HG03060 (cell line): ENCODE measurements around the gene HEXIM2.

ENCODE experiments used
- ATAC-seq: cut with Tn5 transposase; IDR thresholded peaks from one replicate; pipeline ENCODE4 v1.9.1; 2021; ENCODE audit warnings: low read depth, moderate number of reproducible peaks; ENCODE audit not compliant: unreplicated experiment

HEXIM2 gene

DNA sequence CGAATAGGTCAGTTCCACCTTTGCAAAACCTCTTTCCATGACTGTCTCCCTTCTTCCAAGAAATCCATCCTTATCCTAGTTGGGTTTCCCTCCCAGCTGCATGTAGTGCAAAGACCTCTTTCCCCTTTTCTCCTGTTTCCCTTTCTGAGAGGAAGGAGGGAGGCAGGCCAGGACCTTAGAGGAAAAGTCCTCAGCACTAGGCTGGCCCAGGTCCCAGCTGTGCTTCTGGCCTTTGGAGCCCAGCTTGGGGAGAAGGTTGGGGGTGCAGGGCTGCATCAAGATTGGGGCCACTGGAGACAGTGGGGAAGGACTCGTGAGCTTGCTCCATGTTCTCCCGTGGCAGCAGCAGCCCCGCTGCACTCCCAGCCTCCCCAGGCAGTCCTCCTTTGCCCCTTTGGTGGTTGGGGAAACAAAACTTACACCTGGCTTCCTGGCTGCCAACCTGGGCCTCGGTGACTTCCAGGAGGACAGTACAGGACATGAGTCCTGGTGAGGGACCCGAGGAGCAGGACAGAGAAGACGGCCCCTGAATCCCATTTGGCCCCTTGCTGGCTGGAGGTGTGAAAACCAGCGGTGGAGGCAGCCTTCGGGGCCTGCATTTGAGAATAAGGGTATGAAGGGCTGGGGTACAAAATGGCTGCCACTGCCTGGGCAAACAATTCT, 481 bp downstream of the HEXIM2 start:
- ATAC-seq = no peak

DNA sequence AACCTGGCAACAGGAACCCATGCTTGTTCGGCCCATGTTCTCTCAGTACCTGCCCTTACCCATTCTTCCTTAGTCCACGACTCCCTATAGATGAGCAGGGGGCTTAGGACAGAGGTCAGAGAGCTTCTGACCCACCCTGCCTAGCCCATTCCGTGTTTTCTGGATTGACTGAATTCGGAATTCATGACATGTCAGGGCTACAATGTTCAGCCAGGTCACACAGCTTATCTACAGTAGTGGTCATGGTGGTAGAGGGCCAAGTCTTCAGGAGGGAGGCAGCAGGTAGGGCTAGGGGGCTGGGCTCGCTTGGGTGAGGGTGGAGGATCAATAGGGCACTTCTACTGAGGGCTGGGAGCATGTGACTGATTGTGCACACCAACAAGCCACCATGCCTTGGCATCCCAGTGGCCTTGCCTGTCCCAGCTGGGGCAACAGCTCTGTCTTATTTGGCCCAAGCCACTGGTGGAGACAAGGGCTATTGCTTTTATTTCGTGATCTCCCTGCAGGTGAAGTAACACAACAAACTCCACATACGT, 3.1 kb downstream of the HEXIM2 start:
- ATAC-seq = no peak

DNA sequence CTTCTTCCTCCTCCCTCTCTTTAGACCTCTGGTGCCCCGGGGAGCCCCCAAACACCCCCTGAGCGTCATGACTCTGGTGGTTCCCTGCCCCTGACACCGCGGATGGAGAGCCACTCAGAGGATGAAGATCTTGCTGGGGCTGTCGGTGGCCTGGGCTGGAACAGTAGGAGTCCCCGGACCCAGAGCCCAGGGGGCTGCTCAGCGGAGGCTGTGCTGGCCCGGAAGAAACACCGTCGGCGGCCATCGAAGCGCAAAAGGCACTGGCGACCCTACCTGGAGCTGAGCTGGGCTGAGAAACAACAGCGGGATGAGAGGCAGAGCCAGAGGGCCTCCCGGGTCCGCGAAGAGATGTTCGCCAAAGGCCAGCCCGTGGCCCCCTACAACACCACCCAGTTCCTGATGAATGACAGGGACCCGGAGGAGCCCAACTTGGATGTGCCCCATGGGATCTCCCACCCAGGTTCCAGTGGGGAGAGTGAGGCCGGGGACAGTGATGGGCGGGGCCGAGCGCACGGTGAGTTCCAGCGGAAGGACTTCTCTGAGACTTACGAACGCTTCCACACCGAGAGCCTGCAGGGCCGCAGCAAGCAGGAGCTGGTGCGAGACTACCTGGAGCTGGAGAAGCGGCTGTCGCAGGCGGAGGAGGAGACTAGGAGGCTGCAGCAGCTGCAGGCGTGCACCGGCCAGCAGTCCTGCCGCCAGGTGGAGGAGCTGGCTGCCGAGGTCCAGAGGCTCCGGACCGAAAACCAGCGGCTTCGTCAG, 7.5 kb downstream of the HEXIM2 start:
- ATAC-seq = no peak

DNA sequence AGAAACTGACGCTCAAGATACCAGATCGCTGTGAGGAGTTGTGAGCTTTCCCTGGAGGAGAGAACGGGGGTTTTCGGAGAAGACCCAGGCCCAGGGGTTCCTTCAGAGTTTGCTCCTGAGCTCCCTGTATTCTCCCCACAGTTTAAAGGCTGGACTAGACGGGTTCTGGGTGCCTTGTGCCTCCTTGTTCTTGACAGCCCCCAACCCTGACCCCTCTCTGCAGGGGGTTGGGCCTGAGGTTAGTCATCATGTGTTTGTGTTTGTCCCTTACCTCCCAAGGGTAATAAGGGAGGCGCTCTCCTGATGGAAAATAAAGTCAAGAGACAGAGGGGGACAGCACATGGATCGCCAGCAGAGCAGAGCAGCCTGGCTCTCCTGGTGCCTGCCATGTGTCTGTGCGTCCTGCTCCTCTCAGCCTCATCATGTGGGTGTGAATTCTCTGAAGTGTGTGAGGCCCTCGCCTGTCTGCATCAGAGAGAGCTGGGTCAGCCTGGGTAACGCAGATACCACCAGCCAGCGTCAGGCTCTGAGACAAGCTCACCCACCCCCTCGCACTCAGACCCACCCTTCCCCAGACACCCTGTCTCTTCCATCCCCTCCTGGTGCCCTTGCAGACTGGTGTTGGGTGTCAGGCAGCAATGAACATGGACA, 8.7 kb downstream of the HEXIM2 start:
- ATAC-seq = no peak

DNA sequence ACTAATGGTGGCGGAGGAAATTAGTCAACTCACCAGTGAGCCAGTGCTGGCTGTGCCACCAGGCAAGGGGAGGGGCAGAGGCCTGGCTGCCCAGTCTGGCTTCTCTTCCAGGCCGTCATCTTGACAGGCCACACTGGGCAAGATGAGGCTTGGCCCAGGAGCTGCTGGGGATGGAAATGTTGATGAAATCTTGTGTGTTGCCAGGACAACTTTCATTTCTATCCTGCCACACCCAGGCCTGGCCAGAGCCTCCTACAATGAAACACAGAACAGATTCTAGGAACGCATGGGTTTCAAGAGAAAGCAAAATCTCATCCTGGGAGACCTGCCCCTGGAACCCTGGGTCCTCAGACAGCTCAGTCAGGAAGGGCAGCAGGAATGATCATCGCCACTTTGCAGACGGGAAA, 9.3 kb downstream of the HEXIM2 start:
- no peak for ATAC-seq

DNA sequence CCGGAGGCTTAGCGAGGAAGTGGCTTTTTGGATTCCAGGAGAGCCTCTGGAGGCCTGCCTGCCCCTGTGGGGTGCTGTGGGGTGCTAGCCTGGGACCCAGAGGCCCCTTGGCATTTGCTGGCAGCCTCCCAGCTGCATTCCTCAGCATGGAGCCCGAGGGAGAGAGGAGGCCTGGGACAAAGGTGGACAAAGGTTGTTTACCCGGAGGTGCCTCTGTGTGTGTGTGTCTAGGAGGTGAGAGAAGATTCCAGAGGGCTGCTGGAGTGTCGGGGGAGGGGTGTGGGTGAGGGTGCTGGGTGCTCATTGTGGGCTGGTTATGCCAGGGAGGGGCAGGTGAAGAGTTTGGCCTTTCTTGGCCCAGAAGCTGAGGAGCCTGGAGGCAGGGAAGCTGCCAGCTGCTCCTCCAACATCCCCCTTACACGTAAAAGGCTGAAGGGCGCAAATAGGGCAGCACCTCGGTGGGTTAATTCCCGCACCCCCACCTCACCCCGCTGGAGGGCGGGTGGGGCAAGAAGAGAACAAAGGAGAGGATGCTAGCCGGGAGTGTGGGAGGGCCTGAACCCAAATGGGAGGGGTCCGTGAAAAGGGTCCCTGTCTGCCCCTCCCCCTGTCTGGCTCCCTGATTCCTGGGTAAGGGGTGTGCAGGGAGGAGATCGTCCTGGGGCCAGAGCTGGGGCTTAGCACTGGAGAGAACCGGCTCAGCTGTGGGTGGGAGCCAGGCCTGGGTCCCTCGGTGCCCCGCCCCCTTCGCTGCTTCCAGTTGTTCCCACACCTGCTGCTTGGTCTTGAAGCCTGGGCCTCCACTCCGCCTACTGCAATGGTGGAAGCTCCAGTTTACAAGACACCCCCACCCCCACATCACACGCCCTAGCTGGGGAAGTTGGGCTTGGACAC, 9.9 kb downstream of the HEXIM2 start:
- no peak for ATAC-seq

DNA sequence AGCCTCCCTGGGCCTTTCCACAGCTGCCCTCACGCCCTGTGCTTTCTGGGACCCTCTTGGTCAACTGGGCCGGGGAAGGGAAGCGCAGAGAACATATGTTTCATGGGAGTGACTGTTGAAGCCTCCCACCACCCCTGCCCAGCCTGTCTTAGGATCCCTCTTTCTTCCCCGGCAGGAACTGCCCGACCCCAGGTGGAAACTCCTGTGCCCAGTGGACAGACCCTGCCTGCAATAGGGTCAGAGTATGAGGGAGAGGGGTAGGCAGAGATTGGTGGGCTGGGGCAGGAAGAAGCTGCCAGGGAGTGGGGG, 10.5 kb downstream of the HEXIM2 start:
- ATAC-seq = no peak

DNA sequence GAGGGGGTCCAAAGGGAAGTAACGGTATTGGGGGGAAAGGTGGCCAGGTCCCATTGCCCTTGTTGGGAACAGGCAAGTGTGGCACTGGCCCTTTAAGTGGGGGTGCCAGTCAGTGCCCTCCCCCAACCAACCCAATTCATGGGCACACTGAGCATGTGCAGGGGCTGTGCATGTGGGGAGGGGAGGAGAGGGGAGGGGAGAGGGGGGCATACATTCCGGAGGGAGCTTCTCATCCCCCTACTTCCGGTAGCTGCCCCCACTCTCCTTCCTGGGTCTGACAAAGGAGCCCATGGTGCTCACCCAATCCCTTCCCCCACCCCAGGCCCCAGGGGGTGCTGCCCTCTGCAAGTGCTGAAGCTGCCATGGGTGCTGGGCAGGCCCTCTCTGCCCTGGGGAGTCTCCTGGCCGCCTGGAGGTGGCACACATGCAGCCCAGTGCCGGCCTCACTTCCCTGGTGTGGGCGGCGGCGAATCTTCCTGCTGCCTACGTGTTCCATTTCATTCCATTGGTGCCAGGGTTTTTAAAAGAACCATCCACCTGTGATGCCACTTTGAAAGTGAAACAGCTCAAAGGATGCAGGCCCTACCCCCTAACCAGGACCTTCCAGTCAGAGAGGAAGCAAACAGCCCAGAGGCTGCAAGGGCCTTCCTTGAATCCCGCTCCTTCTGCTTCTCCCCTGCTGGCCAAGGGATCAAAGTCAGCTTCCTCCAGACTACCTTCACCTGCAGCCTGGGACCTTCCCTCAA, 11.0 kb downstream of the HEXIM2 start:
- no peak for ATAC-seq

- ATAC-seq = no peak
Observed at GRCh38 chr17:45175759-45176115, 14.1 kb downstream of the HEXIM2 start.

GRCh38 chr17:45177563-45177962, 15.9 kb downstream of the HEXIM2 start:
- ATAC-seq = no peak

DNA sequence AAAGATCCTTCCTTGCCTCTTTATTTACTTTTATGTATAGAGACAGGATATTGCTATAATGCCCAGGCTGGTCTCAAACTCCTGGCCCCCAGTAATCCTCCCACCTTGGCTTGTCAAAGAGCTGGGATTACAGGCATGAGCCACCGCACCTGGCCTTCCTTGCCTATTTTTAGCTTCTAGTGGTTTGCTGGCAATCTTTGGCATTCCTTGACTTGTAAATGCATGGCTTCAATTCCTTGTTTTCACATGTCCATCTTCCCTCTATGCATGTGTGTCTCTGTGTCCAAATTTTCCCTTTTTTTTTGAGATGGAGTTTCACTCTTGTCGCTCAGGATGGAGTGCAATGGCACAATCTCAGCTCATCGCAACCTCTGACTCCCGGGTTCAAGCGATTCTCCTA, 22.5 kb downstream of the HEXIM2 start:
- no peak for ATAC-seq

DNA sequence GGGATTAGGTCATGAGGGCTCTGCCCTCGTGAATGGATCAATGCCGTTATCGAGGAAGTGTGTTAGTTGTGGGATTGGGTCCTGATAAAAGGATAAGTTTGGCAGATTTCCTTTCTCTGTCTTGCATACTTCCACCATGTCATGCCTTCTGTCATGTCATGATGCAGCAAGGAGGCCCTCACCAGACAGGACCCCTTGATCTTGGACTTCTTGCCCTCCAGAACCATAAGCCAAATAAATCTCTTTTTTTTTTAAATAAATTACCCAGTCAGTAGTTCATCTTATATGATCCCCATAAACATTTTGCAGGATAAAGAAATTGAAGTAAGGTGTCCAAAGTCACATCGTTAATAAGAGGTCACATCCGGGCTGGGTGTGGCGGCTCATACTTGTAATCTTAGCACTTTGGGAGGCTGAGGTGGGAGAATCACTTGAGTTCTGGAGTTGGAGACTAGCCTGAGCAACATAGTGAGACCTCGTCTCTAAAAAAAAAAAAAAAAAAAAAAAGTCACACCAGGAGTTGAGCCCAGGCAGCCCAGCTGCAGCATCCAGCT, 25.2 kb downstream of the HEXIM2 start:
- ATAC-seq = no peak

DNA sequence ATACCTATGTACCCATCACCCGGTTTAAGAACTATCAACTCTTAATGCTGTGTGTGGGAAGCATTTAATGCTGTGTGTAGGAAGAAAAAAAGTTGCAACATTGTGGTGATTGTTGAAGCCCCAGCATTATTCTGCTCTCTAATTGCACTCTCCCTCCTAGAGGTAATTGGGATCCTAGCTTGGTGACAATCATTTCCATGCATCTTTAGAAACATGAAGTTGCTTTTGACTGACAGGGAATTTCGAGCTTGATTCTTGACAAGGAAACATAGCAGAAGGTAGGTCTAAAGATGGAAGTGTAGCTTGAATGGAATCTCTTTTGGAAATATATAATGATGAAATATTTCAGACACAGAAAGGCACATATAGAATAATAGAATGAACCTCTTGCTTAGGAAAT, 27.3 kb downstream of the HEXIM2 start:
- no peak for ATAC-seq

- no peak for ATAC-seq
Observed at GRCh38 chr17:45190503-45191255, 29.0 kb downstream of the HEXIM2 start.

- no peak for ATAC-seq
Observed at GRCh38 chr17:45195424-45195823, 33.7 kb downstream of the HEXIM2 start.

DNA sequence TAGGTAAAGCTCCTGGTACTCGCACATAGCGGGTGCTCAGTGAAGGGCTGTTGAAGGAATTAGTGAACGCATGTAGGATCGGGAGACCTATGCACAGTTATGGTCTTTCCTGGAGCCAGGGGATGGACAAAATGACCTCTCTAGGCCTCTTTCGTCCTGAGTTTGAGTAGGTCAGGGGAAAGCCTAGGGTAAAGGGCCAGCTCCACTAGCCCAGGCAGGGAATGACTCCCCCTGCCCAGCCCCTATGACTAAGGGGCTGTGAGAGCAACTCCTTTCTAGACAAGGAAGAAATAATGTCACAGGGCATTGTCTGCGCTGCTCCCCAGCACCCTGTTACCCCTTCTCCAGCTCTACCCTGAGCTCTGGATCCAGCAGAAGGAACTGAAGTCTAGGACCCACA, 35.4 kb downstream of the HEXIM2 start:
- no peak for ATAC-seq

DNA sequence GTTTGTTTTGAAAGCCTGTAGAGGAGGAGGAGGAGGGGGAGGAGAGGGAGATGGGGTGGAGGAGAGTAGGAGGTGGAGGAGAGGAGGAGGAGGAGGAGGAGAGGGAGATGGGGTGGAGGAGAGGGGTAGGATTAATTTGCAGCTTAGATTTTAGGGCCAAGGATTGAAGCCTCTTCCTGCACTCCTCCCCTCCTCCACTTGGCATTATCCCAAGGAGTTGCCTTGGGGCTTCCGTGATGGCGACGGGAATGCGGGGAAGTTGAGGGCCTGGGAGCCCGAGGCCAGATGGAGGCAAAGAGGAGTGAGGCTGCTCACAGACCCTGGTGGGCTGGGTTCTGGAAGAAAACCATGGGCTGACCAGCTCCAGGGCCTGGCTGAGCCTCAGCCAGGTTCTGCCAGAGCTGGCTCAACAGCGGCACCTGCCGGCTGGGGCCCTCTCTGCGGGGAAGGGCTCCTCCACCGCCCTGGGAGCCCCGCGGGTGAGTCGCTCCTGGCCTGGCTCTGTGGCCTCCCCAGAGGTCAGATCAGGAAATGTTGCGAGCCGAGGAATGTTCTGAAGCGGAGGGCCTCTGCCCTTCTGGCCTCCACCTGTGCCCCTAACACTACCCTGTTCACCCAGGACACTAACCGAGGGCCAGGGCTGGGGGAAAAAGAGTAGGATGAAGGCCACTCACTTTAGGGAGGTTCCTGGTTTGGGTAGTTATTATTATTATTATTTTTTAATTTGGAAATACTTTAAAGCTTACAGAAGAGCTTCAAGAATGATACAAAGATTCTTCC, 36.1 kb downstream of the HEXIM2 start:
- no peak for ATAC-seq

- no peak for ATAC-seq
Observed at GRCh38 chr17:45200701-45201100, 39.0 kb downstream of the HEXIM2 start.
